PFSK-1 (cell line): ENCODE results near the gene SLCO2B1.
A peak's percentile ranks its signal among the peaks of the same experiment; 100 is the strongest.

Experiments
- FOXP2 ChIP-seq: optimal IDR thresholded peaks from 2 replicates; pipeline ENCODE3; 2011; ENCODE audit warnings: borderline replicate concordance, control low read depth, inconsistent platforms; ENCODE audit not compliant: insufficient read depth; ENCODE audit errors: extremely low read length, extremely low read depth
- POLR2AphosphoS5 ChIP-seq: IDR thresholded peaks from 2 replicates; pipeline ENCODE4 v1.6.1; 2012; ENCODE audit warnings: low read depth, mild to moderate bottlenecking, control low read depth, low read length, moderate library complexity
- REST ChIP-seq, 2 experiments: IDR thresholded peaks; 2 replicates each; pipeline versions ENCODE4 v1.6.1 to v1.8.0; 2011 to 2012; ENCODE audit warnings: low read depth in 2 of 2, low read length in 2 of 2, control low read depth in 1 of 2, inconsistent platforms in 1 of 2, mild to moderate bottlenecking in 1 of 2, moderate library complexity in 1 of 2; ENCODE audit not compliant: insufficient read depth in 1 of 2
- SIN3A ChIP-seq: IDR thresholded peaks from 2 replicates; pipeline ENCODE4 v1.6.1; 2012; ENCODE audit warnings: mild to moderate bottlenecking, low read length, moderate library complexity, borderline replicate concordance; ENCODE audit not compliant: insufficient read depth
- TAF1 ChIP-seq: IDR thresholded peaks from 2 replicates; pipeline ENCODE4 v1.6.1; 2012; ENCODE audit warnings: low read length, control low read depth, borderline replicate concordance; ENCODE audit not compliant: insufficient read depth

The SLCO2B1 gene

GRCh38 chr11:75203138-75203537, 52.2 kb downstream of the SLCO2B1 start:
- no peak for TF ChIP-seq FOXP2
- no peak for TF ChIP-seq REST (IDR thresholded peaks at IDR 0.05; ENCODE audit: insufficient read depth in 1 of 2, low read depth in 2 of 2, low read length in 2 of 2)
- TF ChIP-seq SIN3A, result no peak
- TF ChIP-seq TAF1, result no peak
- TF ChIP-seq POLR2AphosphoS5, result no peak

- TF ChIP-seq TAF1 (no peak), SIN3A (no peak), POLR2AphosphoS5 (no peak), FOXP2 (no peak), REST (IDR thresholded peaks at IDR 0.05; ENCODE audit: insufficient read depth in 1 of 2, low read depth in 2 of 2, low read length in 2 of 2) (no peak)
Measured at GRCh38 chr11:75203641-75204011, 52.7 kb downstream of the SLCO2B1 start.

- no peak for TF ChIP-seq FOXP2
- TF ChIP-seq POLR2AphosphoS5, result no peak
- TF ChIP-seq REST (IDR thresholded peaks at IDR 0.05; ENCODE audit: insufficient read depth in 1 of 2, low read depth in 2 of 2, low read length in 2 of 2), result no peak
- TF ChIP-seq SIN3A, result no peak
- no peak for TF ChIP-seq TAF1
Measured at GRCh38 chr11:75204012-75204674, 53.2 kb downstream of the SLCO2B1 start.

DNA sequence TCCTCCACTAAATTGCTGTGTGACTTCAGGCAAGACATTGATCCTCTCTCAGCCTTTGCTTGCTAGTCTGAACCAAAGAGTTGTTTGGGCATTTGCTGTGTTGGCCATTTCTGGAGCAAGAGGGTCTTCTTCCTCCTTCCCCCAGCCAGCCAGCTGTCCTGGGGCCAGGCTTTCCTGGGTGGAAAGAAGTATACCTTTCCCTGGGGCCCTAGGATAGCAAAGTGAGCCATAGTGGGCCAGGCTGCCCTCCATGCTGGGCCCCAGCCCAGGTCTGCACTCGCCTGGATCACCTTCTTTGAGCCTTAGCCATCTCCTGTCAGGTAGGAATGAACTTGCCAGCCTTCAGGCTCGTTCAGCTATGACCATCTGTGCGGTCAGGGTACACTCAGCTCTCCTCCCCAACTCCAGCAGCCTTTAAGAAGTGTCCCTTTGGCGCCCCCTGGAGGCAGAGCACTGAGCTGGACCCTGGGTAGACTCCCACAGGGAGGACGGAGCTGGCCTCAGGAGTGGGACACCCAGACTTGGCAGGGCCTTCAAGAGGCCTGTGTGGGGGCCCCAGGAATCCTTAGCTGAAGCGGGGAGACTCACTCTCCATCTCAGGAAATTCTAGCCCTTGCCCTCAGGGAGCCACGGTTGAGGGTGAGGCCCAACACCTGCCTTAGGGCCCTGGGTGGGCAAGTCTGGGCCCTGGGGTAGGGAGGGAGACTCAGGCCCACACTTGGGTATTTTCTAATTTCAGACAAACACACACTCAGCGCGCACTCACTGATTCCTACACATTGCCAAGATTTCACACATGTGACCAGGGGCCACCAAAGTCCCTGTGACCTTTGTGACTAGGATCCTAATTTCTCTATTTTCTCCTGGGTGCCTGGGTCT, 54.0 kb downstream of the SLCO2B1 start:
- TF ChIP-seq REST (IDR thresholded peaks at IDR 0.05; ENCODE audit: insufficient read depth in 1 of 2, low read depth in 2 of 2, low read length in 2 of 2) (0 out of 4 replicates have a peak, but pooled peaks of 1 of the 2 experiments have one; percentile 18), TAF1 (no peak)
